Measurements from ENCODE around the gene EGLN1.

DNA sequence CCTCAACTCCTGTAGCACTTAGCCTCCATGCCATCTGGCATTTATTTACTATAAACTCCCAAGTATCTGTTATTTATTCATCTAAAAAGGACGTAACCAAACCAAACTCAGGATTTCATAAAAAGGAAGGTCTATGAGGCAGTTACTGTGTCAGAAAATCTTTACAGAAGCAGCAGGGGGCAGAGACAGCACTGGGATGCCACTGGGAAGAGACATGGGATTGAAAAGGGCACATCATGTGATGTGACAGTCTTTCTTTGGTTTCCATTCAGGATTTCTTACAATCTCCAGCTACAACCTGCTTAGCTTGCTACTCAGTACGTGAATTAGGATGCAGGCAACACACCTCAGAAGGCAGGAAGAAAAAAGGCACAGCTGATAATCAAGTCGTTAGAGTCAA, 52.8 kb downstream of the EGLN1 start:
- TF ChIP-seq EZH2 (IDR thresholded peaks at IDR 0.05; ENCODE audit: borderline replicate concordance, low read length), result no peak
- TF ChIP-seq, protein P1, sequence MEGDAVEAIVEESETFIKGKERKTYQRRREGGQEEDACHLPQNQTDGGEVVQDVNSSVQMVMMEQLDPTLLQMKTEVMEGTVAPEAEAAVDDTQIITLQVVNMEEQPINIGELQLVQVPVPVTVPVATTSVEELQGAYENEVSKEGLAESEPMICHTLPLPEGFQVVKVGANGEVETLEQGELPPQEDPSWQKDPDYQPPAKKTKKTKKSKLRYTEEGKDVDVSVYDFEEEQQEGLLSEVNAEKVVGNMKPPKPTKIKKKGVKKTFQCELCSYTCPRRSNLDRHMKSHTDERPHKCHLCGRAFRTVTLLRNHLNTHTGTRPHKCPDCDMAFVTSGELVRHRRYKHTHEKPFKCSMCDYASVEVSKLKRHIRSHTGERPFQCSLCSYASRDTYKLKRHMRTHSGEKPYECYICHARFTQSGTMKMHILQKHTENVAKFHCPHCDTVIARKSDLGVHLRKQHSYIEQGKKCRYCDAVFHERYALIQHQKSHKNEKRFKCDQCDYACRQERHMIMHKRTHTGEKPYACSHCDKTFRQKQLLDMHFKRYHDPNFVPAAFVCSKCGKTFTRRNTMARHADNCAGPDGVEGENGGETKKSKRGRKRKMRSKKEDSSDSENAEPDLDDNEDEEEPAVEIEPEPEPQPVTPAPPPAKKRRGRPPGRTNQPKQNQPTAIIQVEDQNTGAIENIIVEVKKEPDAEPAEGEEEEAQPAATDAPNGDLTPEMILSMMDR (IDR thresholded peaks at IDR 0.05; ENCODE audit: low read length), result no peak
